ENCODE measurements around the gene LKAAEAR1. TPM values are rescaled to one million over a fixed set of nuclear protein-coding genes. Genes with fewer than 3 reads are reported as not detected.
A peak's percentile ranks its signal among the peaks of the same experiment; 100 is the strongest.

LKAAEAR1 gene
- total and polyA plus RNA-seq, 2 donors from 2014 or later, result 0.31 TPM; not detected in 1

DNA sequence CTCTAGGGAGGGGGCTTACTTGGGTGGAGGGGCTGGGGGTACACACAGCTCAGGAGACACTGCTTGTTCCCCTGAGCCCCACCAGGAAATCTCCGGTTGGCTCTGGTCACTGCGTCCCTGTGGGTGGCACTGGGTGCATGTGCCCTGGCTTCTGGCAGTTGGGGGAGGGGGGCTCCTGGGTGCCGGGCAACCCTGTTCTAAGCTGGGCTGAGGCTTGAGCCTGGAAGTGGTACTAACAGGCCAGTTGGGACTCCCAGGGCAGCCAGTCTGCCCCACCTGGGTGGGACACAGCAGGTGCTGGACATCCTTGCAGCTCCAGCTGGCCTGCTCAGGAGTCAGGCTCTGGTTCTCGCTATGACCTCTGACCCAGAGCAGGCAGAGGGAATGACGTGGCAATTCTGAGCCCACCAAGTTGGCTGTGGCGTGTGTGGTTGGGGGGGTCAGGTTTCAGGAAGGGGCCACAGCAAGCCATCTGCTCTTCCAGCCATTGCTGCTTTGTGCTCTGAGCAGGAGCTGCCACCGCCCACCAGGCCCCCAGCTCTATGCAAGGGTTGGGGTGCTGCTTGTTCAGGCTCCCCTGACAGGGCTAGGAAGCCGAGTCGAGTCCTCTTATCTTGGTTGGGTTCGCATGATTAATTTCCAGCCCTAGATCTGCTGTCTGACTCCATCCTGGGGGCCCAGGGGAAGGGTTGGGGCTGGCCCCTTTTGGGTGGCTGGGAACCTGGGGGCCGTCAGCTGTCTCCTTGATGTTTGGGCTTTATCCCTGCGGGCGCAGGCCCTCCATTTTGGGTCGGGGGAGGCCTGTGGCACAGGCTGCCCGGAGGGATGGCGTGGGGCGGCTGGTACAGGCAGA is 47.6 kb downstream of the LKAAEAR1 start:
- H3K27me3 ChIP-seq (ENCODE audit: control insufficient read depth, insufficient read depth, low read length), result peaks cover 2% of the 10 kb centered on the region
- peak in 4 of 5 donors; percentile 17 to 65 (median 48) for DNase-seq

DNA sequence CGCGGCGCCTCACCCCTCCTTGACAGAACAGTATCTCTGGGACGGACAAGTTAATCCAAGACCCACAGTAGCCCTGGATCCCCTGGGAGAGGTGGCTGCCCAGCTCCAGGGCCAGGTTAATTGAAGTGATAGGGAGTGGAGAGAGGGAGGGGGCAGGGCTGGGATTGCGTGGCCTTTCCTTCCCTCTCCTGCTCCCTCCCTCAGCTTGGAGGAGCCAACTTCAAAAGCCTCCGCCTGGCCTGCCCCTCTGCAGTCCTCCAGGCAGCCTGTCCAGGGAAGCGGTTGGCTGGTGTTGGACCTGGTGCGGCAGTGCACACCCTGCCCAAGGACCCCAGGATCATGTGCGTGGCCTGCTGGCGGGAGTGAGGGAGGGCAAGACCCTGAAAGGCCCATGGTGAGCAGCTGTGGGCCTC is 48.3 kb downstream of the LKAAEAR1 start, which contains the start of gene C20orf204:
TSS of gene C20orf204 (plus strand) at position 250 of the 413 bp plus-strand sequence. CDS start at position 392, 142 bp downstream.
- Histone ChIP-seq H3K9ac (ENCODE audit: low read length in 3 of 3) (no peak within 1 kb of the TSS), H3K36me3 (ENCODE audit: control insufficient read depth in 2 of 3, insufficient read depth in 3 of 3, low read length in 3 of 3) (peaks cover 0 to 10% (median 5%) of the 10 kb centered on the region in 3 donors), H3K4me1 (ENCODE audit: control insufficient read depth in 2 of 3, insufficient read depth in 2 of 3, low read depth in 1 of 3, low read length in 3 of 3) (peaks cover 0 to 12% (median 0%) of the 10 kb centered on the region in 3 donors), H3K9me3 (ENCODE audit: control insufficient read depth in 2 of 3, insufficient read depth in 1 of 3, low read length in 3 of 3) (no peaks in the 10 kb centered on the region), H3K4me3 (ENCODE audit: low read length in 3 of 3) (no peak within 1 kb of the TSS), H3K27me3 (ENCODE audit: control insufficient read depth, insufficient read depth, low read length) (peaks cover 2% of the 10 kb centered on the region), H3K27ac (ENCODE audit: low read depth in 2 of 2, low read length in 2 of 2) (no peak within 1 kb of the TSS)
- FAIRE-seq (no peak), DNase-seq (peak in 2 of 5 donors; percentile 31 to 58)
- TF ChIP-seq, protein P1, sequence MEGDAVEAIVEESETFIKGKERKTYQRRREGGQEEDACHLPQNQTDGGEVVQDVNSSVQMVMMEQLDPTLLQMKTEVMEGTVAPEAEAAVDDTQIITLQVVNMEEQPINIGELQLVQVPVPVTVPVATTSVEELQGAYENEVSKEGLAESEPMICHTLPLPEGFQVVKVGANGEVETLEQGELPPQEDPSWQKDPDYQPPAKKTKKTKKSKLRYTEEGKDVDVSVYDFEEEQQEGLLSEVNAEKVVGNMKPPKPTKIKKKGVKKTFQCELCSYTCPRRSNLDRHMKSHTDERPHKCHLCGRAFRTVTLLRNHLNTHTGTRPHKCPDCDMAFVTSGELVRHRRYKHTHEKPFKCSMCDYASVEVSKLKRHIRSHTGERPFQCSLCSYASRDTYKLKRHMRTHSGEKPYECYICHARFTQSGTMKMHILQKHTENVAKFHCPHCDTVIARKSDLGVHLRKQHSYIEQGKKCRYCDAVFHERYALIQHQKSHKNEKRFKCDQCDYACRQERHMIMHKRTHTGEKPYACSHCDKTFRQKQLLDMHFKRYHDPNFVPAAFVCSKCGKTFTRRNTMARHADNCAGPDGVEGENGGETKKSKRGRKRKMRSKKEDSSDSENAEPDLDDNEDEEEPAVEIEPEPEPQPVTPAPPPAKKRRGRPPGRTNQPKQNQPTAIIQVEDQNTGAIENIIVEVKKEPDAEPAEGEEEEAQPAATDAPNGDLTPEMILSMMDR (IDR thresholded peaks at IDR 0.05; ENCODE audit: borderline replicate concordance, extremely low read depth, insufficient read depth), result no peak
- intact Hi-C loops (cut with DNase I), result no loop called here

More for the DNA sequence above, 47.6 kb downstream of the LKAAEAR1 start:
- H3K9me3 ChIP-seq (ENCODE audit: control insufficient read depth in 2 of 3, insufficient read depth in 1 of 3, low read length in 3 of 3), result no peaks in the 10 kb centered on the region
- peaks cover 0 to 10% (median 5%) of the 10 kb centered on the region in 3 donors for H3K36me3 ChIP-seq (ENCODE audit: control insufficient read depth in 2 of 3, insufficient read depth in 3 of 3, low read length in 3 of 3)
- no peak for FAIRE-seq
- no peak overlapping the region for H3K9ac ChIP-seq (ENCODE audit: low read length in 3 of 3)
- H3K27ac ChIP-seq (ENCODE audit: low read depth in 2 of 2, low read length in 2 of 2), result no peak overlapping the region
- H3K4me3 ChIP-seq (ENCODE audit: low read length in 3 of 3), result no peak overlapping the region
- TF ChIP-seq, protein P1 (IDR thresholded peaks at IDR 0.05; ENCODE audit: borderline replicate concordance, extremely low read depth, insufficient read depth), result no peak
- peaks cover 0 to 14% (median 0%) of the 10 kb centered on the region in 3 donors for H3K4me1 ChIP-seq (ENCODE audit: control insufficient read depth in 2 of 3, insufficient read depth in 2 of 3, low read depth in 1 of 3, low read length in 3 of 3)
- intact Hi-C loops (cut with DNase I), result no loop called here

DNA sequence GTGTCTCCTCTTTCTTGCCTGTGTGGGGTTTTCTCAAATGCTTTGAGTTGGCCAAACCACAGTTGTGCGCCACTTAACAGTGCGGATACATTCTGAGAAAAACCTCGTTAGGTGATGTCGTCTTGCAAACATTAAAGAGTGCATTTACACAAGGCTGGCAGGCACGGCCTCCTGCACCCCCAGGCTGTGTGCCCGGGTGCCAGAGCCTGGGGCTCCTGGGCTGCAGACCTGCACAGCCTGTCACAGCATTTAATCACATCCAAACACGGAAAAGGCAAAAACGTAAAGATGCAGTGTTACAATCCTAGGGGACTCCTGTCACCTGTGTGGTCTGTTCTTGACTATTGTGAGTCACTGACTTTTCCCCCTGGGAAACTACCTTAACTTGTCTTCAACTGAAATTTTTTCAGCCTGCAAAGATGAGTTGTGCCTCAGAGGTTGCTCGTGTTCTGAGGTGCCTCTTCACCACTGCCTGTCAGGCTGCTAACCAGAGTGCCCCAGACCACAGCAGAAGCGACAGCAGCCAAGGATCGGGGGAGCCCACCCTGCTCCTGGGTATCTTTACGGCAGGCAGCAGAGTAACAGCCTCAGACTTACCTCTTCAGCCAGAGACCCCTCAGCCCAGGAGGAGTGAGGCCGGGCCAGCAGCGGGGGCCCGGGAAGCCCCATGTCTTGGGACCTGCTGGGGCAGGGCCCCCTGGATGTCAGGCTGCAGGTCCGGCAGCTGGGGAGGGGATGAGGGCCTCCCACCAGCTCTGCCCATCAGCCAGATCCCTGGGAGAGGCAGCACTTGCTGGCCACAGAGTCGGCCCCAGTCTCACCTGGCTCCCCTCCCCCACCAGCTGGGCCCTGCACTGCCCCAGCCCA is 48.9 kb downstream of the LKAAEAR1 start:
- TF ChIP-seq, protein P1 (IDR thresholded peaks at IDR 0.05; ENCODE audit: borderline replicate concordance, extremely low read depth, insufficient read depth), result no peak
- Histone ChIP-seq H3K27me3 (ENCODE audit: control insufficient read depth, insufficient read depth, low read length) (no peaks in the 10 kb centered on the region), H3K9ac (ENCODE audit: low read length in 3 of 3) (no peak overlapping the region), H3K4me1 (ENCODE audit: control insufficient read depth in 2 of 3, insufficient read depth in 2 of 3, low read depth in 1 of 3, low read length in 3 of 3) (peaks cover 0 to 8% (median 0%) of the 10 kb centered on the region in 3 donors), H3K27ac (ENCODE audit: low read depth in 2 of 2, low read length in 2 of 2) (no peak overlapping the region), H3K9me3 (ENCODE audit: control insufficient read depth in 2 of 3, insufficient read depth in 1 of 3, low read length in 3 of 3) (no peaks in the 10 kb centered on the region), H3K4me3 (ENCODE audit: low read length in 3 of 3) (no peak overlapping the region), H3K36me3 (ENCODE audit: control insufficient read depth in 2 of 3, insufficient read depth in 3 of 3, low read length in 3 of 3) (peaks cover 0 to 15% (median 8%) of the 10 kb centered on the region in 3 donors)
- FAIRE-seq (no peak), DNase-seq (no peak)
- intact Hi-C loops (cut with DNase I), result no loop called here
